Measurements from ENCODE around the gene ATXN7L1. TPM values are rescaled to one million over a fixed set of nuclear protein-coding genes. Genes with fewer than 3 reads are reported as not detected.

The ATXN7L1 gene
- total and polyA plus RNA-seq, 2 donors (not counting 1 experiment from before 2014, with no cell fraction given): 7.1 to 40.6 TPM

GRCh38 chr7:105589356-105590077, 286.9 kb downstream of the ATXN7L1 start:
- DNase-seq (peak; percentile 66), ATAC-seq (ENCODE audit: low read depth) (peak; percentile 90)
- 34% methylated on average over 5 of the region's 6 CpGs for WGBS (ENCODE audit: insufficient coverage)
- Mint-ChIP-seq H3K27me3 (no peaks in the 10 kb centered on the region), H3K4me3 (no peak overlapping the region), H3K4me1 (peaks cover 30% of the 10 kb centered on the region), H3K9me3 (ENCODE audit: insufficient read depth) (no peaks in the 10 kb centered on the region), H3K27ac (peak overlapping the region; percentile 39)
- Histone ChIP-seq H3K27me3 (replicated peaks in 1 of 4; ENCODE audit: control extremely low read depth in 1 of 4, control insufficient read depth in 3 of 4, insufficient read depth in 4 of 4, low read length in 3 of 4) (no peaks in the 10 kb centered on the region), H4K20me1 (ENCODE audit: control insufficient read depth, insufficient read depth, low read length, poor library complexity, severe bottlenecking) (no peaks in the 10 kb centered on the region), H3K4me3 (ENCODE audit: control extremely low read depth in 1 of 5, extremely low read depth in 1 of 5, insufficient read depth in 1 of 5, low read depth in 2 of 5, low read length in 4 of 5) (no peak overlapping the region), H3K9me3 (ENCODE audit: control extremely low read depth in 1 of 3, control insufficient read depth in 2 of 3, insufficient read depth in 1 of 3, low read length in 2 of 3) (peaks cover 0 to 5% (median 0%) of the 10 kb centered on the region in 3 donors), H2AFZ (ENCODE audit: insufficient read depth, low read depth, low read length, poor library complexity, severe bottlenecking) (peak overlapping the region; percentile 66), H3K79me2 (ENCODE audit: control insufficient read depth, insufficient read depth, low read length) (no peaks in the 10 kb centered on the region), H3K27ac (ENCODE audit: low read length in 2 of 2) (no peak overlapping the region), H3K36me3 (replicated peaks in 1 of 2; ENCODE audit: control extremely low read depth in 1 of 2, control insufficient read depth in 1 of 2, extremely low read depth in 1 of 2, insufficient read depth in 2 of 2, low read length in 1 of 2) (no peaks in the 10 kb centered on the region), H3K4me2 (replicated peaks; ENCODE audit: low read depth, low read length, poor library complexity, severe bottlenecking) (no peak overlapping the region), H3K9ac (ENCODE audit: low read length) (no peak overlapping the region), H3K4me1 (ENCODE audit: control insufficient read depth in 2 of 2, insufficient read depth in 2 of 2, low read length in 2 of 2) (peaks cover 9 to 16% of the 10 kb centered on the region in 2 donors)
- intact Hi-C loops (cut with micrococcal nuclease): loop anchor here (1.0 to 5.0 kb wide), 4 partner anchors 162 to 1357 kb away; no protein-coding TSS in a partner anchor
- POLR2A ChIA-PET: no interaction called here
- CTCF ChIA-PET: interaction anchor here (0.6 to 1.9 kb wide), 10 partner anchors 13 to 706 kb away, joined by 3 to 12 read pairs (median 3); partner anchors contain the start of gene RINT1
- peak; percentile 65 for TF ChIP-seq CTCF (IDR thresholded peaks at IDR 0.05)
- no peak for TF ChIP-seq EZH2 (IDR thresholded peaks at IDR 0.05; ENCODE audit: borderline replicate concordance, insufficient read depth, low read depth, low read length, poor library complexity, severe bottlenecking)
